H1 (cell line): ENCODE results near the gene LHFPL6. TPM values are rescaled to one million over a fixed set of nuclear protein-coding genes. Genes with fewer than 3 reads are reported as not detected.

ENCODE experiments used
- ATF3 ChIP-seq: IDR thresholded peaks from 2 replicates; pipeline ENCODE4 v1.6.1; 2011; ENCODE audit warnings: low read depth, mild to moderate bottlenecking, low read length; ENCODE audit not compliant: insufficient read depth
- CREB1 ChIP-seq: IDR thresholded peaks from 2 replicates; pipeline ENCODE4 v1.6.1; 2012; ENCODE audit warnings: inconsistent platforms
- EGR1 ChIP-seq: IDR thresholded peaks from 2 replicates; pipeline ENCODE4 v1.6.1; 2011; ENCODE audit warnings: low read depth, low read length, borderline replicate concordance
- EP300 ChIP-seq, 2 experiments: IDR thresholded peaks; 1 replicate in 1 of 2; 2 replicates in 1 of 2; pipeline ENCODE4 v1.6.1; 2011 to 2012; ENCODE audit warnings: low read depth in 2 of 2, low read length in 2 of 2, mild to moderate bottlenecking in 2 of 2, borderline replicate concordance in 1 of 2, inconsistent platforms in 1 of 2, moderate library complexity in 1 of 2
- GABPA ChIP-seq: IDR thresholded peaks from 2 replicates; pipeline ENCODE4 v1.6.1; 2011; ENCODE audit warnings: mild to moderate bottlenecking, low read length, moderate library complexity, borderline replicate concordance; ENCODE audit not compliant: insufficient read depth
- KDM1A ChIP-seq: fragments of 200-600, 300-600 bp; sonication (generic); IDR thresholded peaks from 2 replicates; pipeline ENCODE4 v1.7.1; 2016; ENCODE audit warnings: mild to moderate bottlenecking, low read length, borderline replicate concordance
- KDM4A ChIP-seq: IDR thresholded peaks from one replicate; pipeline ENCODE4 v1.7.1; 2012; ENCODE audit warnings: low read depth, mild to moderate bottlenecking, moderate library complexity, low read length, inconsistent platforms; ENCODE audit not compliant: severe bottlenecking
- KDM5A ChIP-seq: fragments of 200-600 bp; IDR thresholded peaks from 2 replicates; pipeline ENCODE4 v1.7.1; 2012; ENCODE audit warnings: mild to moderate bottlenecking, low read length, inconsistent platforms, mixed read lengths
- POLR2A ChIP-seq, 2 experiments: IDR thresholded peaks; 1 replicate in 1 of 2; 2 replicates in 1 of 2; pipeline ENCODE4 v1.6.1; 2011; ENCODE audit warnings: low read depth in 2 of 2, low read length in 2 of 2, mild to moderate bottlenecking in 2 of 2; ENCODE audit errors: control extremely low read depth in 1 of 2
- RAD21 ChIP-seq, 2 experiments: IDR thresholded peaks in 1 of 2; conservative IDR thresholded peaks in 1 of 2; 2 replicates each; pipeline ENCODE4 v1.6.1; 2011; ENCODE audit warnings: low read depth in 2 of 2, low read length in 2 of 2, improper control_type of control experiment in 1 of 2, inconsistent platforms in 1 of 2, mild to moderate bottlenecking in 1 of 2, moderate library complexity in 1 of 2
- RBBP5 ChIP-seq: IDR thresholded peaks from 2 replicates; pipeline ENCODE4 v1.7.1; 2012; ENCODE audit warnings: low read depth, mild to moderate bottlenecking, inconsistent platforms, low read length, moderate library complexity, borderline replicate concordance
- SAP30 ChIP-seq: fragments of 300-600 bp; sonication (generic); IDR thresholded peaks from 2 replicates; pipeline ENCODE4 v1.7.1; 2012; ENCODE audit warnings: low read length, moderate library complexity, mild to moderate bottlenecking, inconsistent platforms; ENCODE audit not compliant: insufficient read depth, insufficient replicate concordance
- SIN3A ChIP-seq, 2 experiments: IDR thresholded peaks in 1 of 2; conservative IDR thresholded peaks in 1 of 2; 2 replicates each; pipeline ENCODE4 v1.6.1; 2011 to 2012; ENCODE audit warnings: low read length in 2 of 2, improper control_type of control experiment in 1 of 2, low read depth in 1 of 2, mild to moderate bottlenecking in 1 of 2
- SP1 ChIP-seq: IDR thresholded peaks from 2 replicates; pipeline ENCODE4 v1.6.1; 2011; ENCODE audit warnings: low read depth, low read length
- polyA plus RNA-seq, 7 experiments: library from polyadenylated mRNA; depleted of rRNA in 3 of 7; stranded (reverse) in 5 of 7; unstranded in 2 of 7; fragments of >200 nt in 5 of 7; fragments of 200-250 nt in 2 of 7; gene quantifications; 1 replicate in 5 of 7; 2 replicates in 1 of 7; 4 replicates in 1 of 7; pipeline versions ENCODE4 v1.2.1 to v1.2.3, GENCODE V29; 2011 to 2013; ENCODE audit warnings: missing spikeins in 2 of 7, mixed read lengths in 2 of 7
- total RNA-seq: library from RNA; stranded (reverse); fragmentation: NEBNext Ultra II Directional; extraction: Animal tissue kit (Norgen Biotek cat#: 25700); gene quantifications from 2 replicates; pipeline ENCODE4 v1.2.1, GENCODE V29; 2021
- TF ChIP-seq, protein P1 (sequence below): IDR thresholded peaks from 2 replicates; pipeline ENCODE4 v1.6.1; 2012; ENCODE audit warnings: inconsistent platforms
- TF ChIP-seq, protein P2 (sequence below), 3 experiments: IDR thresholded peaks; 1 replicate in 2 of 3; 2 replicates in 1 of 3; pipeline versions ENCODE4 v1.5.1 to v1.6.1; 2011; ENCODE audit warnings: low read length in 3 of 3, mild to moderate bottlenecking in 3 of 3, inconsistent platforms in 2 of 3, low read depth in 1 of 3, moderate library complexity in 1 of 3; ENCODE audit not compliant: insufficient read depth in 1 of 3; ENCODE audit errors: control extremely low read depth in 1 of 3

Gene LHFPL6
- total and polyA plus RNA-seq, 2 of the 8 experiments (the other 6 are each of a cell fraction or from before 2014, with no cell fraction given): 7.6 to 17.0 TPM

DNA sequence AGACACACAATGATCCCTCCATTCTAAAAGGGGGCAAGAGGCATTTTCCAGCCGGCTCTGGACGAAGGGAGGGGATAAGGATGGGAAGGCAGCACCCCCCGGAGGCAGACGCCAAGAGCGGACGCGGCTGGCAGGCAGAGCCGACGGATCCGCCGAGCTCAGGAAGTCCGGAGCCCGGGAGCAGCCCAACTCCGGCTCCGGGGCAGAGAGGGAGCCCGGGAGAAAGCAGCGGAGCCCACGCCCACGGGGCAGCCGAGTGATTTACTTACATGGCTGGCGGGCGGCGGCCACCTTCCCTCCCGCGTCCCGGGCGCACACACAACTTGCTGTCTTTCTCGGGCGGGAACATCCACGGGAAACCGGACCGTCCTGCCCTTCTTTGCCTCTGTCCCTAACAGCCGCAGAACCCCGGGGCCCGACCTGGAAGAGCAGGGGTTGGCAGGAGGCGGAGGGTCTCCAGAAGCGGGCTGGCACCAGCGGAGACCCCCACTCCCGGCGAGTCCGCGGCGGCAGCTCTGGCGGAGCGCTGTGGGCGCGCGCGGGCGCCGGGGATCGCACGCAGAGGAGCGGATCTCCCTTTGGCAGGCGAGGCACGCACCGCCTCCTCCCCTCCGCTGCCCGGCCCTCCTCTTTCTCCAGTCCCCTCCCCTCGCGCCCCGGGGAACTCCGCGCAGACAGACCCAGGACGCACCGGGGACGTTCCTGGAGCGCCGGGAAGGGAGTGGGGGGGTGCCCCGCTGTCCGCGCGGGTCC, at the start of gene LHFPL6 (continued):
- TF ChIP-seq KDM1A (no peak), GABPA (no peak), SIN3A (conservative IDR thresholded peaks at IDR 0.05 in 1 of 2, IDR thresholded peaks at IDR 0.05 in 1 of 2; ENCODE audit: low read depth in 1 of 2, low read length in 2 of 2) (peak; percentile 57 to 58; a peak in 2 of 4 replicates), KDM5A (no peak), KDM4A (peak; percentile 88), RBBP5 (0 out of 2 replicates have a peak, but pooled peaks have one; percentile 65), RAD21 (IDR thresholded peaks at IDR 0.05 in 1 of 2, conservative IDR thresholded peaks at IDR 0.05 in 1 of 2; ENCODE audit: low read depth in 2 of 2, low read length in 2 of 2) (peak; percentile 79 to 82), CREB1 (no peak), SAP30 (no peak), SP1 (no peak), EP300 (IDR thresholded peaks at IDR 0.05; ENCODE audit: borderline replicate concordance in 1 of 2, low read depth in 2 of 2, low read length in 2 of 2) (no peak), EGR1 (no peak), ATF3 (no peak), POLR2A (IDR thresholded peaks at IDR 0.05; ENCODE audit: control extremely low read depth in 1 of 2, low read depth in 2 of 2, low read length in 2 of 2) (no peak)
- TF ChIP-seq, protein P1, sequence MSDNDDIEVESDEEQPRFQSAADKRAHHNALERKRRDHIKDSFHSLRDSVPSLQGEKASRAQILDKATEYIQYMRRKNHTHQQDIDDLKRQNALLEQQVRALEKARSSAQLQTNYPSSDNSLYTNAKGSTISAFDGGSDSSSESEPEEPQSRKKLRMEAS: peak; percentile 9; the same call in 1 of the 2 replicates
- TF ChIP-seq, protein P2, sequence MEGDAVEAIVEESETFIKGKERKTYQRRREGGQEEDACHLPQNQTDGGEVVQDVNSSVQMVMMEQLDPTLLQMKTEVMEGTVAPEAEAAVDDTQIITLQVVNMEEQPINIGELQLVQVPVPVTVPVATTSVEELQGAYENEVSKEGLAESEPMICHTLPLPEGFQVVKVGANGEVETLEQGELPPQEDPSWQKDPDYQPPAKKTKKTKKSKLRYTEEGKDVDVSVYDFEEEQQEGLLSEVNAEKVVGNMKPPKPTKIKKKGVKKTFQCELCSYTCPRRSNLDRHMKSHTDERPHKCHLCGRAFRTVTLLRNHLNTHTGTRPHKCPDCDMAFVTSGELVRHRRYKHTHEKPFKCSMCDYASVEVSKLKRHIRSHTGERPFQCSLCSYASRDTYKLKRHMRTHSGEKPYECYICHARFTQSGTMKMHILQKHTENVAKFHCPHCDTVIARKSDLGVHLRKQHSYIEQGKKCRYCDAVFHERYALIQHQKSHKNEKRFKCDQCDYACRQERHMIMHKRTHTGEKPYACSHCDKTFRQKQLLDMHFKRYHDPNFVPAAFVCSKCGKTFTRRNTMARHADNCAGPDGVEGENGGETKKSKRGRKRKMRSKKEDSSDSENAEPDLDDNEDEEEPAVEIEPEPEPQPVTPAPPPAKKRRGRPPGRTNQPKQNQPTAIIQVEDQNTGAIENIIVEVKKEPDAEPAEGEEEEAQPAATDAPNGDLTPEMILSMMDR (IDR thresholded peaks at IDR 0.05; ENCODE audit: control extremely low read depth in 1 of 3, insufficient read depth in 1 of 3, low read depth in 1 of 3, low read length in 3 of 3): peak; percentile 50 to 60 (median 58)
